Erythroblast (primary cell): ENCODE data around the gene PHKG2.

Experiments used
- GATA1 ChIP-seq: IDR thresholded peaks from 2 replicates; pipeline ENCODE4 v1.6.1; 2011; ENCODE audit warnings: low read depth, mild to moderate bottlenecking, control low read depth, low read length, moderate library complexity
- POLR2A ChIP-seq: IDR thresholded peaks from 2 replicates; pipeline ENCODE4 v1.6.1; 2011; ENCODE audit warnings: mild to moderate bottlenecking, low read length

DNA sequence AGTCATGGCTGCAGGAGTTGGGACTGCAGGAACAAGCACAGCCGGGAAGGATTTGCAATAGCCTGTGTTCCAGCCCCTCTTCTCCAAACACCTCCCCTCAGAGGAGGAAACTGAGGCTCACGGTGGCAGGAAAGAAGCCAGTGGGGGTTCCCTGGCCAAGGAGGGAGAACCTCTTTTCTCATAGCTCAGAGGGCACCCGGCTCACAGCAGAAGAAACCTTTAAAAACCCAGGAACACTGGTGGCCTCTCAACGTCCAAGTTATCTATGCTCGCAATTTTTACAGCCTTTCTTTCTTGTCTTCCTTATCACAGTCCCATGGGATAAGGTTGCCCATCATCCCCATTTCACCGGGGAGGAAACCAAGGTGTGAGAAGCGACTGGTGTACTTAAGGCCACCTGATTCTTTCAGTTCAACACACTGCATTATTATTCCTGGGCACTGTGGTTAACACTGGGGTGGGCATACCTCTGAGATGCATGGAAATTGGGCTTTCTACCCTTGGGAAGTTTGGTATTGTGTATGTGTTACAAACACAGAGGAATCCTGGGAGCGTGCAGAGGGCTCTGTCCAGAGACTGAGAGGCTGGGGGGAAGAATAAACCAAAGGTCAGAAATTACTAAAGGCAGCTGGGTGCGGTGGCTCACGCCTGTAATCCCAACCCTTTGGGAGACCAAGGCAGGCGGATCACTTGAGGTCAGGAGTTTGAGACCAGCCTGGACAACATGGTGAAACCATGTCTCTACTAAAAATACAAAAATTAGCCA, 39.6 kb downstream of the PHKG2 start:
- TF ChIP-seq POLR2A = no peak
- no peak for TF ChIP-seq GATA1
